Measurements from ENCODE around the gene CAMTA1. TPM values are rescaled to one million over a fixed set of nuclear protein-coding genes. Genes with fewer than 3 reads are reported as not detected.

CAMTA1 gene
- total RNA-seq, 6 donors from 2014 or later, result 38.8 to 74.0 (median 46.1) TPM

GRCh38 chr1:7373251-7373650 lies 588.0 kb downstream of the CAMTA1 start:
- no peak for ATAC-seq (ENCODE audit: low FRiP score in 2 of 2)
- 82 to 90% methylated on average over 2 to 11 of the region's 11 CpGs for WGBS, 2 donors

GRCh38 chr1:7373876-7374562 lies 588.8 kb downstream of the CAMTA1 start:
- TF ChIP-seq POLR2AphosphoS5 (IDR thresholded peaks at IDR 0.05) (no peak), POLR2A (IDR thresholded peaks at IDR 0.05) (no peak), EP300 (IDR thresholded peaks at IDR 0.05) (no peak), CTCF (IDR thresholded peaks at IDR 0.05) (no peak)
- 28 to 44% methylated on average over 13 to 14 of the region's 14 CpGs for WGBS, 2 donors
- peaks cover 0 to 9% (median 3%) of the 10 kb centered on the region in 4 donors for H3K4me1 ChIP-seq
- H3K27ac ChIP-seq, result no peak overlapping the region
- DNase-seq, result peak in 1 of 2 donors; percentile 11
- H3K4me3 ChIP-seq, result no peak overlapping the region
- no peak for ATAC-seq (ENCODE audit: low FRiP score in 2 of 2)
- H3K36me3 ChIP-seq, result no peaks in the 10 kb centered on the region
- H3K27me3 ChIP-seq, result no peaks in the 10 kb centered on the region
- H3K9me3 ChIP-seq, result no peaks in the 10 kb centered on the region

More at GRCh38 chr1:7373251-7373650, 588.0 kb downstream of the CAMTA1 start:
- Histone ChIP-seq H3K9me3 (no peaks in the 10 kb centered on the region), H3K27me3 (no peaks in the 10 kb centered on the region), H3K27ac (no peak overlapping the region), H3K4me1 (peaks cover 0 to 9% (median 3%) of the 10 kb centered on the region in 4 donors), H3K4me3 (no peak overlapping the region), H3K36me3 (no peaks in the 10 kb centered on the region)
- no peak for DNase-seq
- TF ChIP-seq POLR2AphosphoS5 (IDR thresholded peaks at IDR 0.05) (no peak), POLR2A (IDR thresholded peaks at IDR 0.05) (no peak), CTCF (IDR thresholded peaks at IDR 0.05) (no peak), EP300 (IDR thresholded peaks at IDR 0.05) (no peak)

- DNase-seq (peak in 1 of 2 donors; percentile 12), ATAC-seq (ENCODE audit: low FRiP score in 2 of 2) (no peak)
- no peak overlapping the region for H3K4me3 ChIP-seq
- WGBS, 2 donors, result 94 to 96% methylated on average over 12 of the region's 12 CpGs
- no peaks in the 10 kb centered on the region for H3K36me3 ChIP-seq
- no peaks in the 10 kb centered on the region for H3K27me3 ChIP-seq
- H3K4me1 ChIP-seq, result peaks cover 0 to 10% (median 5%) of the 10 kb centered on the region in 4 donors
- TF ChIP-seq POLR2AphosphoS5 (IDR thresholded peaks at IDR 0.05) (no peak), CTCF (IDR thresholded peaks at IDR 0.05) (no peak), POLR2A (IDR thresholded peaks at IDR 0.05) (no peak), EP300 (IDR thresholded peaks at IDR 0.05) (no peak)
- no peaks in the 10 kb centered on the region for H3K9me3 ChIP-seq
- H3K27ac ChIP-seq, result no peak overlapping the region
Measured at GRCh38 chr1:7374563-7375160, 589.4 kb downstream of the CAMTA1 start.

GRCh38 chr1:7375329-7375728 lies 590.1 kb downstream of the CAMTA1 start:
- 91 to 92% methylated on average over 6 to 7 of the region's 7 CpGs for WGBS, 2 donors
- H3K27ac ChIP-seq, result no peak overlapping the region
- no peaks in the 10 kb centered on the region for H3K9me3 ChIP-seq
- no peaks in the 10 kb centered on the region for H3K36me3 ChIP-seq
- DNase-seq, result peak in 1 of 2 donors; percentile 17
- no peak for TF ChIP-seq CTCF (IDR thresholded peaks at IDR 0.05)
- no peak for TF ChIP-seq EP300 (IDR thresholded peaks at IDR 0.05)
- TF ChIP-seq POLR2AphosphoS5 (IDR thresholded peaks at IDR 0.05), result no peak
- TF ChIP-seq POLR2A (IDR thresholded peaks at IDR 0.05), result no peak
- H3K4me1 ChIP-seq, result peaks cover 0 to 17% (median 6%) of the 10 kb centered on the region in 4 donors
- ATAC-seq (ENCODE audit: low FRiP score in 2 of 2), result no peak
- no peak overlapping the region for H3K4me3 ChIP-seq
- no peaks in the 10 kb centered on the region for H3K27me3 ChIP-seq

Measured in upper lobe of left lung (tissue), 6 donors.